GM12891 (cell line): ENCODE results near the gene ALS2.

Source experiments
- POLR2A ChIP-seq: IDR thresholded peaks from 2 replicates; pipeline ENCODE4 v1.6.1; 2011; ENCODE audit warnings: low read depth, low read length, control low read depth
- POLR2AphosphoS5 ChIP-seq: IDR thresholded peaks from 2 replicates; pipeline ENCODE4 v1.6.1; 2011; ENCODE audit warnings: low read depth, low read length, control low read depth

DNA sequence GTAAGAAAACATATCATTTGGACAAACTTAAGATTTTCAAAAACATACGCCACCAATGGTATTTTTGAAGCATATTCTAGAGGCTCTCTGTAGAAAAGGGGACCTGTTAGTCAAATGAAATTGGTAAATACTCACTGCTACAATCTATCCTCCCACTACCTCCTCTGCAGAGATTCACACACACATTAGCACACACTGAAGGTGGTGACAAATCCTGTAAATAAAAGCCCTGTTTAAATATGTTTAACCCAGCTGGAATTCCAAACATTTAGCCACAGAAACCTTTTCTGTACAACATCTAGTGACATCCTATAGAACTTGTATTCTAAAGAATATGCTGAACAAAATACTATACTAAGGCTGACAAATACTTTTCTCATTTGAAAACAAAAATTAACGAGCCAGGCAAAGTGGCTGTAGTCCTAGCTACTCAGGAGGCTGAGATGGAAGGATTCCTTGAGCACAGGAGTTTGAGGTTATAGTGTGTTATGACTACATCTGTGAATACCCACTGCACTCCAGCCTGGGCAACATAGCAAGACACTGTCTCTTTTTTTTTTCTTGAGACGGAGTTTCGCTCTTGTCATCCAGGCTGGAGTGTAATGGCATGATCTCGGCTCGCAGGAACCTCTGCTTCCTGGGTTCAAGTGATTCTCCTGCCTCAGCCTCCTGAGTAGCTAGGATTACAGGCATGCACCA is 25.9 kb downstream of the ALS2 start:
- TF ChIP-seq POLR2A (no peak), POLR2AphosphoS5 (no peak)
